NCI-H146 (cell line): ENCODE data around the gene ANKRD40CL.
A peak's percentile ranks its signal among the peaks of the same experiment; 100 is the strongest.
"Not testable (repeated sequence)": the region's sequence is repeated elsewhere in the genome, so short reads cannot be mapped to it uniquely, and the experiment has no call there.

ENCODE experiments used
- DNase-seq: peaks from one replicate; lab custom pipeline; 2025; lab: John Stamatoyannopoulos, UW

Gene ANKRD40CL

DNA sequence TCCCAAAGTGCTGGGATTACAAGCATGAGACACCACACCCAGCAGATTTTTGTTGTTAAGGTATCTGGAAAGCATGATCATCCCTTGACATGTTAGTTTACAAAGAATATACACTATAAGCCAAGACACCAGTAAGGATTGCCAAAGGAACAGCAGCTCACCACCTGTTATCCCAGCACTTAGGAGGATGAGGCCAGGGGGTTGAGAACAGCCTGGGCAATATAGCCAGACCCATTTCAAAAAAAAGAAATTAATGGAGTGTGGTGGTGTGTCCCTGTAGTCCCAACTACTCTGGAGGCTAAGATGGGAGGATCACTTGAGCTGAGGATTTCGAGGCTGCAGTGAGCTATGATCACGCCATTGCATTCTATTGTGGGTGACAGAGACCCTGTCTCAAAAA lies 5.1 kb downstream of the ANKRD40CL start:
- no peak for DNase-seq

DNA sequence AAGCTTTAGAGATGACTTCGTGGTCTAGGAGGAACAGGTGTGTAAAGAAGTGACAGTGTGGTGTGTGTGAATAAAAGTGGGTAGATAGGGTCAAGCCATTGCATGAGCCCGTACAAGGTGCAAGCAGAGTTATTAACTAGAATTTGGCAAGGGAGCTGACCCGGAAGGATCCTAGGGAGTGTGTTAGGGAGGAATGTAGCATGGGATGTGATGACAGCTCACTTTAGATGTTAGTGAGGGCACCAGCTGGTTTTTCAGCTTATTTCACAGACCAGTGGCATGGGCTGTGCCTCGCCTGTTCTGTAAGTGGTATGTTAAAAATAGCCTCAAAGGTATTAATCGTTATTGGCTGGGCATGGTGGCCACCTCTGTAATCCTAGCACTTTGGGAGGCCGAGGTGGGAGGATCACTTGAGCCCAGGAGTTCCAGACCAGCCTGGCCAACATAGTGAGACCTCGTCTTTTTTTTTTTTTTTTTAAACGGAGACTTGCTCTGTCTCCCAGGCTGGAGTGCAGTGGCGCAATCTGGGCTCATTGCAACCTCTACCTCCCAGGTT lies 8.3 kb downstream of the ANKRD40CL start:
- DNase-seq = no peak

DNA sequence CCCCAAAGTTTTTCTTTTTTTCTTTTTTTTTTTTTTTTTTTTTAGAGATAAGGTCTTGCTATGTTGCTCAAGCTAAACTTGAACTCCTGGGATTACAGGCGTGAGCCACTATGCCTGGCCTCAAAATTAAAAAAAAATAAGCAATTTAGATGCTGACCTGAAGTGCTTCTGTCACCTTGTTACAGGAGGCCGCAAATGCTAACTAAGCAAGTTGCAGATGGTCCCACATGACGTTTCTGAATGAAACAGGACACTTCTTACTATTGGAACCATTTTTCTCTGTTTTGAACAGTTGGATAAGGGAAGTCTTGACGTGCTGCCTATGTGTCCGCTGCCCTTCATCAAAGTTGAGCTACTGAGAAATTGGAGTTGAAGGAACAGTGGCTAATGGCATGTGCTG lies 8.8 kb downstream of the ANKRD40CL start:
- DNase-seq = no peak

DNA sequence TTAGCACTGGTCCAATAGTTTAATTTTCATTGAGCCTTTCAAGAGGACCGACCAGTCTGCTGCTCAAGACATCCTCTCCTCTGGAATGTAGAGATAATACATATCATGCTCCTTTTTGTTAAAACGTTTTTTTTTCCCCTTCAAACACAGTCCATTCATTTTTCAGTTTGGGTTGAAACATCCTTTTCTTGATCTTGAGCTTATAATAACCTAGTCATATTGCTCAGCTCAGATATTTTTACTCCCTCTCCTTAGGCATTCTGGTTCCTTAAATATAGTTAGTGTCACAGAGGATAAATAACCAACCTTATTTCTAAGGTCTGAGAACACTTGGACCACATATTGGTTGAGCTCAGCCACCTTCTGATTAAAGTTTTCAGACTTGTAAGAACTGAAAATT lies 12.8 kb downstream of the ANKRD40CL start:
- no peak for DNase-seq

DNA sequence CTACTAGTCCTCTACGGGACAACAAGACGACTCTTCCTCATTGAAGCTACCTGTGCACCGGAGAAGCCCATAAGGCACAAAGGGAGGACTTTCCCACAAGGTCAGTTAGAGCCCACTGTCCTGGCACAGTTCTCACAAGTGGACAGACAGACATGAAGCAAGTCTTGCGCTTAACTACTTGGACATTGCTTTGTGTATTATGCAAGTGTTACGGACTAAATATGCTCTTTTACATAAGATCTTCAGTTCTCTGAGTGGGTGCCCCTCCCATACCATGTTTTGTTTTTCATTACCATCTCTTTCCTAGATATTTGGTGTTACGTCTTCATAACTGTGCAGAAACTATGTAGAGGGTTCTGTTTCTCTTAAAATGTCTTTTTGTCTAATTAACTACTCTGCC lies 18.1 kb downstream of the ANKRD40CL start:
- DNase-seq = no peak

DNA sequence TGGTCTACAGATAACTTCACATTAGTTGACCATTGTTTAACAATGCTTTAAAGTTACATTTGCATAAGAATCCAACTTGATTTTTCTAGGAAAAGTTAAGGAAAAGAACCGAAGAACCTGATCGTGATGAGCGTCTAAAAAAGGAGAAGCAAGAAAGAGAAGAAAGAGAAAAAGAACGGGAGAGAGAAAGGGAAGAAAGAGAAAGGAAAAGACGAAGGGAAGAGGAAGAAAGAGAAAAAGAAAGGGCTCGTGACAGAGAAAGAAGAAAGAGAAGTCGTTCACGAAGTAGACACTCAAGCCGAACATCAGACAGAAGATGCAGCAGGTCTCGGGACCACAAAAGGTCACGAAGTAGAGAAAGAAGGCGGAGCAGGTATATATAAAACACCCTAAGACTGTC lies 21.7 kb downstream of the ANKRD40CL start:
- no peak for DNase-seq

DNA sequence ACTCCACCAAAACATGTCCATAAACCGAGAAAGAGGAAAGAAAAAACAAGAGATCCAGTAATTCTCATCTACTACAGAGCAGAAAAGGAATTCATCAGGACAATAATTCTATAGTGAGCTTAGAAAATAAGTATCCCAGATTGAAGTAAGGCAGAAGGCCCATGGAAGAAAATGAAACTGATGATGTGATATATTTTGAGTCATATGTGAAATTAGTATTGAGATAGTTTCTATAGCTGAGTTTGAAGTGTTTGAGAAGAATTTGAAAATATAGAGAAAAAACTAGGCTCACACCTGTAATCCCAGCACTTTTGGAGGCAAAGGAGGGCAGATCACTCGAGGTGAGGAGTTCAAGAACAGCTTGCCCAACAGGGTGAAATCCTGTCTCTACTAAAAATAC lies 28.2 kb downstream of the ANKRD40CL start:
- DNase-seq = no peak

DNA sequence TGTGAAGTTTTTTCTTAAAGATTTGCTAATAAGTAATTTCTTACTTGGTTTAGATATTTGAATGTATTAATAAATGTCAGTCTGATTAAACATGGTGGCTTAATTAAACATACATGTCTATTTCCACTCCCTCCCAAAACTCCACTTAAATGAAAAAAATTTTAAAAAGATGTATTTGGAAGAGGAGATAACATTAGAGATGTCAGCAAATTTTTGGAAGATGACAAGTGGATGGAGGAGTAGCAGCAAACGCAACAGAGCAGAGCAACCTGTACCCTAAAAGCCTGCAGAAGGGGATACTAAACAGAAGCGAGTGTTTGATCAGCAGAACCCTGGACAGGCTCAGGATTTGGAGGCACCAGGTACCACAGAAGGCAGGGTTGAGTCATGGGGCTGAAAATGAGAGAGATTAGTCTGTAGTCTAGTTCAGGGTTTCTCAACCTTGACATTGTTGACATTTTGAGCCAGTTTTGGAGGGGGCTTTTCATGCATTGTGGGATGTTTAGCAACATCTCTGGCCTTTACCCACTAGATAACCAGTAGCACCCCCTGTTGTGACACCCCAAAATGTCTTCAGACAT lies 30.1 kb downstream of the ANKRD40CL start:
- DNase-seq = no peak

DNA sequence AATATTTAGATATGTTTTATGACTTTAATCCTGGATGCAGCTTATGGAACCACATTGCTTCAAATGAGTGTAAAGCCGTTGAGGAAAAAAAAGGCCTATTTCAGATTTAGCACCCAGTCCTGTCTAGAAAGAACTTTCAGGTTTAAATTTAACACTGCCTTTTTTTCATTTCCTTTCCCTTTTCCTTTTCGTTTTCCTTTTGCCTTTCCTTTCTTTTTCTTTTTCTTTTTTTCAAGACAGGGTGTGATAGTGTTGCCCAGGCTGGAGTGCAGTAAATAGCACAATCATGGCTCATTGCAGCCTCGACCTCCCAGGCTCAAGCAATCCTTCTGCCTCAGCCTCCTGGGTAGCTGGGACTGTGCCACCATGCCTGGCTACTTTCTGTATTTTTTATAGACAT lies 32.0 kb downstream of the ANKRD40CL start:
- no peak for DNase-seq

DNA sequence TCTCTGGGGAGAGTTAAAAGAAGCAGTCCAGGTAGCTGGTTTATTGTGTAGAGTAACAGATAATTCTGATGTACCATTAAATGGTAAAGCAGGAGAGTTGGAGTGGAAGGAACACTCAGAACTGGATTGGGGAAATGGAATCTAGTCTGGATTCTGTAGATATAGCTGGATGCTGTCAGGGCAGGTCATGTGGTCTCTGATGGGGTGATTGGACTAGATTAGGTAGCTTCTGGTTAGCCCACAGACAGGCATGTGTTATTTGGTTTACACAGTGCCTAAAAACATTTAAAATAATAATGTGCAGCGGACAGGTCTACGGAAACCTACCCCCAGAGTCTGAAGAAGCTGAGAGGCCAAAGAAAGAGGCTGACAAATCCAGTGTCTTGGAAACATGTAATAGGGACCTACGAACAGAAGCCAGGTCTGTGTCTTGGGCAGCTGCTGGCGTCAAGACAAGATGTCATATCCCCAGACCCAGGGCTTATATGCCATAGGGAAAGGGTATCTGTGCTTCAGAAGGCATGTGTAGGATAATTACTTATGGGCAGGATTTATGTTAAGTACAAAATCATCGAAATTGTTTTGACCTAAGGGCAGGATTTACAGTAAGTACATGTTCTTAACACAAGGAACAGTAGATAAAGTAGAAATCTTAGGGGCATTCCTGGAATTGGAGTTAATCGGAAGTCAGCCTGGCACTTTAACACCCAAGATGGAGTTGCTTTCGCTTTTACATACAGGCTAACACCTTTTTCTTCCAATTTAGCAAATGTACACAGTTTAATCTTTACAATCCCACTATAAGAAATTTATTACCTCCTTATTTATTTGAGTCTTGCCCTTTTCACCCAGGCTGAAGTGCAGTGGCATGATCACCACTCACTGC lies 35.5 kb downstream of the ANKRD40CL start:
- no peak for DNase-seq

DNA sequence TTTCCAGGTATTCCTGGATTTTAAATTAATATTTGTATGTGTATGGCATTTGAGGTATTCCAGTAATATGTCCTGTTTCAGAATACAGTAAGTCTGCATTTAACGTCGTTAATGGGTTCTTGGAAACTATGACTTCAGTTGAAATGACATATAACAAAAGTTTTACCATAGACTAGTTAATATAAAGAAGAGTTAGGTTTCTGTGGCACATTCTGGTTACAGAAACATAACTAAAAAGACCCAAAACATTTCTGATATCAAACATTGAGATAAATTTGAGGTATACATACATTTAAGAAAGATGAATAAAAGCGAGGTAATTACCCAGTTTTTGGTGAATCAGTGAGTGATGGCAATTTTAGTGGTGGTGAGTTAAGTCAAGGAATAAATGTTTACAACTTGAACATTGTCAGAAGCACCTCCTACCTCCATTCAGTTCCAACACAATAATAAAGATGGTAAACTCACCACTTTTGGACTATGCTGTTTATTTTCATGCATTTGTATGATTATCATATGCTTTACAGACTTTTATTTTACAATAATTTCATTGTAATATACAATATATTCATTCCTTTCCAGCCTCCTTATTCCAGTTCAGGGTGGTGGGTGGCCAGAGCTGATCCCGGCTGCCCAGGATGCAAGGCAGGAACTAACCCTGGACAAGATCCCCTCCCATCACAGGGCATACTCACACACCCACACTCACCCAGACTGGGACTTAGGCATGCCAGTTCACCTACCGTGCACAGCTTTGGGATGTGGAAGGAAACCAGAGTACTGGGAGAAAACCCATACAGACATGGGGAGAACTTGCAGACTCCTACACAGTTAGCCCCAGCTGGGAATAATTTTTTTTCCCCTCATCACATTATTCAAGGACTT lies 38.2 kb downstream of the ANKRD40CL start:
- DNase-seq = no peak

DNA sequence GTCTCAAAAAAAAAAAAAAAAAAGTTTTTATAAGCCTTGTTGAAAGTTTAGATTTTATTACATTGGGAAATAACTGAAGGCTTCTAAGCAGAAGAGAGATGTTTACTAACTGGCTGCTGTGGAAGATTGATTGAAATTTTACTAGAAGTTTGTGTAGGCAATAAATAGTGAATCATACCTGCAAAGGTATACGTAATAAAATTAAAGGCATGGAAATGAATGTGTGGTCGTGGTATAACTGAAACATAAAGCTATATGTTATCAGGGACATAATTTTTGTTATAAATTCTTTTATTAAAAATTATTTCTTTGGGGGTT lies 39.2 kb downstream of the ANKRD40CL start:
- no peak for DNase-seq

DNA sequence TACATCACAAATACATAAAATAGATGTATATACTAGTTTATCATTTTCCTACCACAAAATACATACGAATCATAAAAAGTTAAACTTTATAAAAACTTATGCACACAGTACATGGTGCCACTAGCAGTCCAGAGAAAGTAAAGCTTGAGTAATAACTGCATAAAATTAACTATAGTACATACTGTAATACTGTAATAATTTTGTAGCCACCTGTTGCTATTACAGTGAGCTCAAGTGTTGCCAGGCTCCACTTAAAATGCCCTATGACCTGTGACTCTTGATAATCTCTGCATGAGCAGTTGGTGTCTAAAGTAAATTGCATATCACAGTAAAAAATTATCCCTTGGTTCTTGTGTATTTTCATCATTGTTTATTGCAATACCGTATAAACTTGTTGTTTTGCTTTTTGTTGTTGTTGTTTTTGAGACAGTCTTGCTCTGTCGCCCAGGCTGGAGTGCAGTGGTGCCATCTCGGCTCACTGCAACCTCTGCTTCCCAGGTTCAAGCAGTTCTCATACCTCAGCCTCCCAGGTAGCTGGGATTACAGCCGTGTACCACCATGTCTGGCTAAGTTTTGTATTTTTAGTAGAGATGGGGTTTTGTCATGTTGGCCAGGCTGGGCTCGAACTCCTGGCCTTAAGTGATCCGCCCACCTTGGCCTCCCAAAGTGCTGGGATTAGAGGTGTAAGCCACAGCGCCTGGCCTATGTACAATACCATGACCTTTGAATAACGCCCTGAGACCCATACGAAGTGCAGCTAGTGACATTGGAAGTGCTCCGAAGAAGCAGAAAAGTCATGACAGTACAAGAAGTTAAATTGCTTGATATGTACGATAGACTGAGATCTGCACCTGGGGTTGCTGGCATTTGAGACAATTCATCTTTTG lies 41.3 kb downstream of the ANKRD40CL start:
- DNase-seq = no peak

DNA sequence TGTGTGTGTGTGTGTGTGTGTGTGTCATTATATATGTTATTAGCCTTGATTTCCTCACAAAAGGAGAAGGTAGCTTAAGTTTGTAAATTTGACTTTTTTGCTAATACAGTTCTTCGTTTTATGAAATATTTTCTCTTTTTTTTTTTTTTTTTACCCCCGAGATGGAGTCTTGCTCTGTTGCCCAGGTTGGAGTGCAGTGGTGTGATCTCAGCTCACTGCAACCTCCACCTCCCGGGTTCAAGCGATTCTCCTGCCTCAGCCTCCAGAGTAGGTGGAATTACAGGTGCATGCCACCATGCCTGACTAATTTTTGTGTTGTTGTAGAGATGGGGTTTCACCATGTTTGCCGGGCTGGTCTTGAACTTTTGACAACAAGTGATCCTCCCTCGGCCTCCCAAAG lies 42.7 kb downstream of the ANKRD40CL start:
- DNase-seq = not testable (repeated sequence)

DNA sequence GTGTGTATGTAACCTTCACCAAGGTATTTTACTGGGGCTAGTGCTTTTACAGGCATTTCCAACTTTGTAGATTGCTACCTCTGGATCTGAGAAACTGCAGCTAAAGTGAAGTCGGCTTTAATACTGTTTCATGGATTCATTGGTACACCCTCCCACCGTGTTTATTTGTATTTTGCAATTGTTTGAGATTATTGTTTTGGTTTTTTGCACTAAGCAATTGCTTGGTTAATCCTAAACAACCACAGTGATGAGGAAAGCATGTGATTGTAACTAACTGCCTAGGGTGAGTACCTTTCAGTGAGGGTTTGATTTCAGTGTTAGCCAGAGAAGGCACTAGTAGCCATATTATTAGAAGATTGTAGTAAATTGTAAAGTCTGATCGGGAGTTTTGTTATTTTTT lies 44.6 kb downstream of the ANKRD40CL start:
- no peak for DNase-seq

DNA sequence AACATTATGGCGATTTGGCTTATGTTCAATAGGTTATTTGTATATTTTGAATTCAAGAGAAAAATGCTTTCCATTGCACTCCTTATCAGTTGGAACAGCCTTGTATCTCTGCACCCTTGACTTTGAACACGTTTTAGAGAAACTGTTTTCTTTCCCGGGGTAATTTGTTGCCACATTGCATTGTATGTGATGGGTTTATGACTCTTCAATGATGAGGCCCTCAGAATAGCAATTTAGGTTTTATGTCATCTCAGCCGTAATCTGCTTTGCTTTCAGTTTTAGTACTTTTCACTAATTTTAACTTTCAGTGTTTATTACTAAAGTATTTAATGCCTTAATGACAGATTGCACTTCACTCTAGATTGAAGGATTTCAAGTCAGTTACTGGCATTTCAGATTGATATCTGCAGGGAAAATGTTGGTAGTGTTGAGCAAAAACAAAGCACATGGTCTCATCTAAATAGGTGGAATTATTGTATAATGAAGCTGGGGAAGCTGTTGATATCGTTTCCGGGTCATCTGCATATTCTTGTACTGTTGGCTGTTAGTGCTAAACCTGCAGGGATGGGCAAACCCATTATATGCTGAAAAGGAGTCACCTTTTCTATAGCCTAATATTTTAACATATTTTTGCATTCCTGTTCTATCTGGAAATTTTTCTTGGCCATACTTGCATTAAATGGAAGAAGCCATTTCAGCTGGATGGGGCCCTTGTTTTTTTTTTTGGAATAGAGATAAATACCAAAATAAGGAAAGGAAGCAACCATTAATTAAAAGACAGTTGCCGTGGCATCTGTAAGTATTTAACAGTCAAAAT lies 45.9 kb downstream of the ANKRD40CL start:
- DNase-seq = no peak

DNA sequence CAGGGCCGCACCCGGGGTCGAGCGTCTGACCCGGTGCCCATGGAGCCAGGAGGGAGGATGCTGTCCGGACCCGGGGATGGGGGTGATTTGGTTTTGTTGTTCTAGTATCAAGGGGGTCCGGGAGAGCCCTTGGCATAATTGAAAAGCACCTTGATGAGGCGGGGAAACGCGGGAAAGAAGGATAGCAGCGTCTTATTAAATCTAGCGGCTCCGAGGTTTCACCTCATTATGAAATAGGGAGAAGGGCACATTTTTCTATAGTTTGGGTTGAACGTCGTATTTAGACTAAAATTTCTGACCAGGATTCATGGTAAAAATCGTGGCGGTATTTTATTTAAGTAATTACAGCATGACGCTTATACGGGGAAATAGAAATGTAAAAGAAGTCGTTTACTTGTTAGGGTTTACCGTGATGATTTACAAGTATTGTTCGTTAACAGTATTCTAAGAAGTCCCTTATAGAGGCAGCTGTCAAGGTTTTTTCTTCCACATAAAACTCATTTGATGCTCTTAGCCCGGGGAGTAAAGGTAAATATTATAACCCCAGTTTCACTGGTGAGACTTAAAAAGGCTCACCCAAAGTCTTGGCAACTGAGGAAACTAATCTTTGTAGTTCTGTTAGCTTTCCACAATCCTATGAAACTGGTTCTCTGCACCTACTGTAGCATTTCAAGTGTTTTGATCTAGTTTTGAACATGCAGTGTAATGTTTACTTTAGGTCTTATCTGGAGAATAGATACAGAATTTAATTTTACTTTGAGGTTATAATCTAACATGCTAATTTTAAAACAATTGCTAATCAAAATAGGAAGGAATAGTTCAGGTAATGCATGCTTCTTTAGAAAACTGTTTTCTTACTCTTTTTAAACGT lies 47.2 kb downstream of the ANKRD40CL start:
- DNase-seq = no peak

DNA sequence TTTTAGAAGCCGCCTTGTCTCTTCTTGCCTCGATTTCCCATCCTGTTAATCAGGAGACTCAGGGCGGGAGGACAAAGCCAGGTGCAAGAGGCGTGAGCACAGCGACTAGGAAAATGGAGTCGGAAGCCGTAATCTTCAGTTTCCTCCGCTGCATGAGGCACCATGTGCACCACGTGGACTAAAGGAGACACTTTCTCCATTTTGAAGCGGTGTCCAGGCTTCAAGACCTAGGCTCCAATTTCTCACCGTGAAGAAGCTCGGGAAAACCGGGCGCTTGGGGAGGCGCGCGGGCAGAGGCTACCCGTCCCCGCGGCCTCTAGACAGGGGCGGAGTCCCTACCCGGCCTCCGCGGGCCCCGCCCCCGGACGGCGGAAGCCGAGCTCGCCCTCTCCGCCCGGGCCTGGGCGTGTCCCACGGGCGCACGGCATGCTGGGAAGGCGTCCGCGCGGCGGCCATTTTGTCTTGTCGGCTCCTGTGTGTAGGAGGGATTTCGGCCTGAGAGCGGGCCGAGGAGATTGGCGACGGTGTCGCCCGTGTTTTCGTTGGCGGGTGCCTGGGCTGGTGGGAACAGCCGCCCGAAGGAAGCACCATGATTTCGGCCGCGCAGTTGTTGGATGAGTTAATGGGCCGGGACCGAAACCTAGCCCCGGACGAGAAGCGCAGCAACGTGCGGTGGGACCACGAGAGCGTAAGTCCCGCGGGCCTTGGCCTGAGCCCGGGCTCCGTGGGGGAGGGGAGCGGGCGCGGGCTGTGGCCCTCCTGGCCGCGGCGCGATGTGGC lies 48.0 kb downstream of the ANKRD40CL start, which contains the start of gene LUC7L3:
Gene LUC7L3, plus strand, starts transcription at position 460 of the 780 bp plus-strand sequence. Its CDS starts 130 bp downstream, at position 590.
- peak; percentile 94 for DNase-seq

DNA sequence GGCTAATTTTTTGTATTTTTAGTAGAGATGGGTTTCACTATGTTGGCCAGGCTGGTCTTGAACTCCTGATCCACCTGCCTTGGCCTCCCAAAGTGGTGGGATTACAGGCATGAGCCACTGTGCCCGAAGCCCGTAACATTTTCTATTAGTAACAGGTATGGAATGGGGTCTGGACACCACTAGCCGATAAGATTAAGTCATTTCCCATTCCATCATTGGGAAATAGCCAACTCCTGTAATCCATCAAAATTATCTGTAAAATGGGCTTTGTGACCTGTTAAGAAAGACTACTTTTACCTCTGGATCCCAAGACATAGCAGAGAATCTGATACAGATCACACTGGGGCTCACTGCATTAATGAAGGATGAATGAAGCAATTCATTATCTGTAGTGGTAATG lies 51.8 kb downstream of the ANKRD40CL start:
- no peak for DNase-seq
